Right ventricle myocardium inferior (tissue), 1 donor: ENCODE data around the gene RHOC. TPM values are rescaled to one million over a fixed set of nuclear protein-coding genes. Genes with fewer than 3 reads are reported as not detected.

Experiments
- ATAC-seq: fragments of 200-7000 bp; cut with Tn5 transposase; one replicate; pipeline ENCODE4 v1.9.1; 2020; ENCODE audit warnings: mild to moderate bottlenecking, moderate library complexity
- DNase-seq: peaks from one replicate; pipeline ENCODE4 v3.0.0; 2021; ENCODE audit errors: missing footprints
- intact Hi-C: fragments of 100-400 bp; cut with DNase I; formaldehyde crosslinking; loops from one replicate; pipeline ENCODE4 v1.11.0; 2022
- total RNA-seq: library from RNA; stranded (reverse); fragmentation: NEBNext Ultra II Directional; extraction: Animal tissue kit (Norgen Biotek cat#: 25700); gene quantifications from one replicate; pipeline ENCODE4 v1.2.1, GENCODE V29; 2021
- donor health status: DM: no; HTN: yes; CAD: no; lungs with severe emphysema.

Gene RHOC
- total RNA-seq, 1 donor from 2014 or later, result 118 TPM

GRCh38 chr1:112666946-112667345, 40.0 kb downstream of the RHOC start:
- DNase-seq (no peak), ATAC-seq (no peak)
- intact Hi-C loops, result no loop called here

GRCh38 chr1:112665857-112666256, 41.1 kb downstream of the RHOC start:
- DNase-seq (no peak), ATAC-seq (no peak)
- intact Hi-C loops, result no loop called here

GRCh38 chr1:112651205-112651604, 55.7 kb downstream of the RHOC start:
- DNase-seq, result no peak
- no peak for ATAC-seq
- intact Hi-C loops, result no loop called here

Other genes starting within 250 kb of the RHOC start
- gene WNT2B, start 198.2 kb downstream of the RHOC start, total RNA-seq, result 1.5 TPM
- 10.6 TPM for gene ST7L, start 88.0 kb downstream of the RHOC start, total RNA-seq
- gene CAPZA1, start 87.3 kb downstream of the RHOC start, total RNA-seq, result 30.5 TPM
- 16.1 TPM for gene MOV10, start 32.5 kb downstream of the RHOC start, total RNA-seq
- gene PPM1J, start 8.2 kb upstream of the RHOC start, total RNA-seq, result 5.3 TPM
- gene SLC16A1, start 249.1 kb upstream of the RHOC start, total RNA-seq, result 137 TPM